ENCODE data around the gene BAG5. TPM values are rescaled to one million over a fixed set of nuclear protein-coding genes. Genes with fewer than 3 reads are reported as not detected.

BAG5 gene
- total RNA-seq, 1 experiment from 2014 or later = 76.5 TPM

- no peak for DNase-seq
- Histone ChIP-seq H2AFZ (no peak overlapping the region), H3F3A (ENCODE audit: insufficient read depth, low read depth) (peaks cover 42% of the 10 kb centered on the region), H3K27me3 (ENCODE audit: insufficient read depth, low read depth) (no peaks in the 10 kb centered on the region), H4K20me1 (ENCODE audit: insufficient read depth) (no peaks in the 10 kb centered on the region), H3K4me1 (replicated peaks; ENCODE audit: insufficient read depth) (peaks cover 42% of the 10 kb centered on the region), H3K36me3 (ENCODE audit: low read depth) (no peaks in the 10 kb centered on the region), H3K9me3 (ENCODE audit: insufficient read depth, low read depth) (no peaks in the 10 kb centered on the region), H3K4me2 (peak overlapping the region; percentile 68), H3K9me2 (ENCODE audit: insufficient read depth) (no peaks in the 10 kb centered on the region), H3K79me2 (ENCODE audit: low read depth) (no peaks in the 10 kb centered on the region), H3K27ac (peak overlapping the region; percentile 77), H3K4me3 (peak overlapping the region; percentile 9; the same call in 1 of the 2 replicates)
- intact Hi-C loops (cut with micrococcal nuclease; ENCODE audit: unreplicated experiment) = no loop called here
- POLR2A ChIA-PET (ENCODE audit: unreplicated experiment) = interaction anchor here (0.6 to 0.7 kb wide), 2 partner anchors 35 to 41 kb away, joined by 3 to 4 read pairs; partner anchors contain the start of gene KLC1
- CTCF ChIA-PET = interaction anchor here (0.6 to 1.0 kb wide), 3 partner anchors 17 to 556 kb away, joined by 3 read pairs; no protein-coding TSS in a partner anchor
- no TSS peak for BruUV-seq (replicated peaks)
- TF ChIP-seq EZH2 (IDR thresholded peaks at IDR 0.05; ENCODE audit: low read depth) (no peak), CTCF (conservative IDR thresholded peaks at IDR 0.05) (no peak)
Measured at GRCh38 chr14:103593577-103593976, 31.1 kb upstream of the BAG5 start.

DNA sequence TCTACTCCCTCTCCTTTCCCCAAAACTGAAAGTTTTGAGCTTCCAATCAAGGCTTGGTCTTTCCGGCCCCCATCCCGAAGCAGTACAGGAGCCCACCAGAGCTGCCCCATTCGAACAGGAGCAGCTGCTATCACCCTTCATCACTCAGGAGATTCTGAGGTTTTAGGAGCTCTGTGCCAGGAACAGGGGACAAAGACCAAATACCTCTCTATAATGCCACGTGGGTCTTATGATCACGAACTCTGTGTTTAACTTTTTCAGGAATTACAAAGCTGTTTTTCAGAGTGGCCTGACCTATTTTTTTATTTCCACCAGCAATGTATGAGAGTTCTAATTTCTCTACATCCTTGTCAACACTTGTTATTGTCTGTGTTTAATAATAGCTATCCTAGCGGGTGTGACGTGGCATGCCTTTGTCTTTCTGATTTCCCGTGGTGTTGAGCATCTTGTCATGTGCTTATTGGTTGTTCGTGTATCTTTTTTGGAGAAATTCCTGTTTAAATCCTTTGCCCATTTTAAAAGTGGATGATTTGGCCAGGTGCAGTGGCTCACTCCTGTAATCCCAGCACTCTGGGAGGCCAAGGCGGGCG, 22.0 kb upstream of the BAG5 start:
- no peaks in the 10 kb centered on the region for H3K9me2 ChIP-seq (ENCODE audit: insufficient read depth)
- intact Hi-C loops (cut with micrococcal nuclease; ENCODE audit: unreplicated experiment) = no loop called here
- no peak overlapping the region for H3K27ac ChIP-seq
- H3K79me2 ChIP-seq (ENCODE audit: low read depth) = peaks cover 5% of the 10 kb centered on the region; the same call in 1 of the 2 replicates
- H3K4me1 ChIP-seq (replicated peaks; ENCODE audit: insufficient read depth) = no peaks in the 10 kb centered on the region
- ChIA-PET CTCF (interaction anchor here (0.5 to 0.6 kb wide), 2 partner anchors 8 to 408 kb away, joined by 3 to 7 read pairs; no protein-coding TSS in a partner anchor), POLR2A (ENCODE audit: unreplicated experiment) (no interaction called here)
- H3K4me3 ChIP-seq = no peak overlapping the region
- TF ChIP-seq CTCF (conservative IDR thresholded peaks at IDR 0.05) (no peak), EZH2 (IDR thresholded peaks at IDR 0.05; ENCODE audit: low read depth) (no peak)
- no peaks in the 10 kb centered on the region for H4K20me1 ChIP-seq (ENCODE audit: insufficient read depth)
- 0 out of 2 replicates have a peak, but pooled peaks cover 5% of the 10 kb centered on the region for H3F3A ChIP-seq (ENCODE audit: insufficient read depth, low read depth)
- no peak for DNase-seq
- no peaks in the 10 kb centered on the region for H3K27me3 ChIP-seq (ENCODE audit: insufficient read depth, low read depth)
- H3K9me3 ChIP-seq (ENCODE audit: insufficient read depth, low read depth) = 0 out of 2 replicates have a peak, but pooled peaks cover 3% of the 10 kb centered on the region
- no TSS peak for BruUV-seq (replicated peaks)
- H2AFZ ChIP-seq = no peak overlapping the region
- 0 out of 2 replicates have a peak, but pooled peaks cover 15% of the 10 kb centered on the region for H3K36me3 ChIP-seq (ENCODE audit: low read depth)
- no peak overlapping the region for H3K4me2 ChIP-seq

GRCh38 chr14:103581954-103582703, 19.7 kb upstream of the BAG5 start:
- no peak for DNase-seq
- no peak overlapping the region for H3K4me2 ChIP-seq
- H4K20me1 ChIP-seq (ENCODE audit: insufficient read depth) = no peaks in the 10 kb centered on the region
- no peak for TF ChIP-seq CTCF (conservative IDR thresholded peaks at IDR 0.05)
- TF ChIP-seq EZH2 (IDR thresholded peaks at IDR 0.05; ENCODE audit: low read depth) = no peak
- peaks cover 25% of the 10 kb centered on the region for H3K36me3 ChIP-seq (ENCODE audit: low read depth)
- intact Hi-C loops (cut with micrococcal nuclease; ENCODE audit: unreplicated experiment) = no loop called here
- H3K27me3 ChIP-seq (ENCODE audit: insufficient read depth, low read depth) = no peaks in the 10 kb centered on the region
- H3K4me1 ChIP-seq (replicated peaks; ENCODE audit: insufficient read depth) = peaks cover 5% of the 10 kb centered on the region
- no peaks in the 10 kb centered on the region for H3K9me2 ChIP-seq (ENCODE audit: insufficient read depth)
- POLR2A ChIA-PET (ENCODE audit: unreplicated experiment) = no interaction called here
- no peak overlapping the region for H3K4me3 ChIP-seq
- H3F3A ChIP-seq (ENCODE audit: insufficient read depth, low read depth) = peaks cover 15% of the 10 kb centered on the region; the same call in 1 of the 2 replicates
- peaks cover 18% of the 10 kb centered on the region for H3K79me2 ChIP-seq (ENCODE audit: low read depth)
- H3K9me3 ChIP-seq (ENCODE audit: insufficient read depth, low read depth) = 0 out of 2 replicates have a peak, but pooled peaks cover 3% of the 10 kb centered on the region
- no peak overlapping the region for H2AFZ ChIP-seq
- CTCF ChIA-PET = no interaction called here
- BruUV-seq (replicated peaks) = no TSS peak
- H3K27ac ChIP-seq = no peak overlapping the region
